Endodermal cell (in vitro differentiated cells): ENCODE data around the gene QTRT2. TPM values are rescaled to one million over a fixed set of nuclear protein-coding genes. Genes with fewer than 3 reads are reported as not detected.

ENCODE experiments used
- DNase-seq: peaks from one replicate; pipeline ENCODE4 v3.0.0-alpha.2; 2017
- H3K27ac ChIP-seq: 2 replicates; pipeline ENCODE4 v1.5.1; 2013; ENCODE audit warnings: mild to moderate bottlenecking, low read depth, low read length, moderate library complexity
- H3K27me3 ChIP-seq: 2 replicates; pipeline ENCODE4 v1.6.1; 2013; ENCODE audit warnings: mild to moderate bottlenecking, low read length, moderate library complexity; ENCODE audit not compliant: insufficient read depth, control insufficient read depth, poor library complexity, severe bottlenecking
- H3K36me3 ChIP-seq: 2 replicates; pipeline ENCODE4 v1.7.0; 2013; ENCODE audit warnings: mild to moderate bottlenecking, low read length, moderate library complexity; ENCODE audit not compliant: control insufficient read depth, insufficient read depth
- H3K4me1 ChIP-seq: one replicate; pipeline ENCODE4 v1.7.0; 2013; ENCODE audit warnings: low read length; ENCODE audit not compliant: control insufficient read depth, insufficient read depth
- H3K4me3 ChIP-seq: 2 replicates; pipeline ENCODE4 v1.5.1; 2013; ENCODE audit warnings: mild to moderate bottlenecking, low read length, moderate library complexity
- H3K9ac ChIP-seq: 2 replicates; pipeline ENCODE4 v1.6.1; 2013; ENCODE audit warnings: mild to moderate bottlenecking, low read length, moderate library complexity; ENCODE audit not compliant: poor library complexity, severe bottlenecking; ENCODE audit errors: extremely low read depth
- H3K9me3 ChIP-seq: 2 replicates; pipeline ENCODE4 v1.6.1; 2013; ENCODE audit warnings: mild to moderate bottlenecking, low read length, moderate library complexity; ENCODE audit not compliant: control insufficient read depth
- H3K27ac Mint-ChIP-seq: 2 replicates; pipeline ENCODE4 v1.8.0; 2020; ENCODE audit warnings: mixed read lengths
- H3K27me3 Mint-ChIP-seq: 2 replicates; pipeline ENCODE4 v1.8.0; 2021; ENCODE audit warnings: mild to moderate bottlenecking, mixed read lengths; ENCODE audit not compliant: insufficient read depth
- H3K36me3 Mint-ChIP-seq: 2 replicates; pipeline ENCODE4 v1.8.0; 2020; ENCODE audit warnings: low read depth, mixed read lengths
- H3K4me1 Mint-ChIP-seq: 2 replicates; pipeline ENCODE4 v1.8.0; 2020; ENCODE audit warnings: mixed read lengths
- H3K4me3 Mint-ChIP-seq: 2 replicates; pipeline ENCODE4 v1.8.0; 2020; ENCODE audit warnings: mild to moderate bottlenecking, moderate library complexity, mixed read lengths
- H3K9me3 Mint-ChIP-seq: 2 replicates; pipeline ENCODE4 v1.8.0; 2020; ENCODE audit warnings: mild to moderate bottlenecking, mixed read lengths
- WGBS, 2 experiments: methylation state at CpG; one replicate each; pipeline versions ENCODE4 v1.1.5 to v1.1.7; 2013; ENCODE audit warnings: missing lambda C conversion rate in 2 of 2, mixed read lengths in 1 of 2; ENCODE audit not compliant: insufficient coverage in 1 of 2, insufficient read length in 1 of 2; 5-methylcytosine and 5-hydroxymethylcytosine counted together
- total RNA-seq, 2 donors: library from RNA; stranded (reverse); fragmentation: NEBNext Ultra II Directional in 1 of 2; extraction: Animal tissue kit (Norgen Biotek cat#: 25700) in 1 of 2; gene quantifications; 2 replicates in 1 of 2; 3 replicates in 1 of 2; pipeline ENCODE4 v1.2.1, GENCODE V29; 2021
- TF ChIP-seq, protein P1 (sequence below): fragments of 200-600 bp; sonication (generic); conservative IDR thresholded peaks from 2 replicates; pipeline ENCODE4 v1.5.0; 2021; ENCODE audit warnings: antibody characterized with exemption, mild to moderate bottlenecking

QTRT2 gene
- total RNA-seq, 2 donors from 2014 or later: 33.0 to 37.7 TPM

DNA sequence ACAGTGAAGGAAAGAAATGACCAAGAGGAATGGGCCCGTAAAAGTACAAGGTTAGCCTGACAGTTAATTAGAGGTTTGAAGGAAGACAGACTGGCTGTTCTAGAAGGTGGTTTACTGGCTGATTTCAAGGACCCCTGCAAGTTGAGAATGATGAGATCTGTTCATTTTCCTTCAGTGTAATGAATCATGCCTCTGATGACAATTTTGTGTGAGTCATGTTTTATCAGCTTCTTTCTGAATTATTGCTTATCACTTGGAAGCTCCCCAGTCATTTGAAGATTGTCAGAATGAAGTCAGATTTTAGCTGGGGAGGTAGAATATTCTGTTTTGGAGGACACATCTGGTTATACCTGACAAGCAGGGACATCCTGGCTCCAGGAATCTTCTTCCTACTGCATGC, 71.7 kb downstream of the QTRT2 start:
- Histone ChIP-seq H3K27ac (no peak overlapping the region), H3K9me3 (no peaks in the 10 kb centered on the region), H3K36me3 (no peaks in the 10 kb centered on the region), H3K27me3 (no peaks in the 10 kb centered on the region), H3K9ac (no peak overlapping the region), H3K4me3 (no peak overlapping the region), H3K4me1 (no peaks in the 10 kb centered on the region)
- no peaks in the 10 kb centered on the region for H3K36me3 Mint-ChIP-seq
- H3K9me3 Mint-ChIP-seq: no peaks in the 10 kb centered on the region
- 96 to 100% methylated on average over 1 of the region's 1 CpG for WGBS, 2 experiments
- no peak overlapping the region for H3K27ac Mint-ChIP-seq
- no peaks in the 10 kb centered on the region for H3K27me3 Mint-ChIP-seq
- DNase-seq: no peak
- no peaks in the 10 kb centered on the region for H3K4me1 Mint-ChIP-seq
- TF ChIP-seq, protein P1, sequence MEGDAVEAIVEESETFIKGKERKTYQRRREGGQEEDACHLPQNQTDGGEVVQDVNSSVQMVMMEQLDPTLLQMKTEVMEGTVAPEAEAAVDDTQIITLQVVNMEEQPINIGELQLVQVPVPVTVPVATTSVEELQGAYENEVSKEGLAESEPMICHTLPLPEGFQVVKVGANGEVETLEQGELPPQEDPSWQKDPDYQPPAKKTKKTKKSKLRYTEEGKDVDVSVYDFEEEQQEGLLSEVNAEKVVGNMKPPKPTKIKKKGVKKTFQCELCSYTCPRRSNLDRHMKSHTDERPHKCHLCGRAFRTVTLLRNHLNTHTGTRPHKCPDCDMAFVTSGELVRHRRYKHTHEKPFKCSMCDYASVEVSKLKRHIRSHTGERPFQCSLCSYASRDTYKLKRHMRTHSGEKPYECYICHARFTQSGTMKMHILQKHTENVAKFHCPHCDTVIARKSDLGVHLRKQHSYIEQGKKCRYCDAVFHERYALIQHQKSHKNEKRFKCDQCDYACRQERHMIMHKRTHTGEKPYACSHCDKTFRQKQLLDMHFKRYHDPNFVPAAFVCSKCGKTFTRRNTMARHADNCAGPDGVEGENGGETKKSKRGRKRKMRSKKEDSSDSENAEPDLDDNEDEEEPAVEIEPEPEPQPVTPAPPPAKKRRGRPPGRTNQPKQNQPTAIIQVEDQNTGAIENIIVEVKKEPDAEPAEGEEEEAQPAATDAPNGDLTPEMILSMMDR: no peak
- H3K4me3 Mint-ChIP-seq: no peak overlapping the region

DNA sequence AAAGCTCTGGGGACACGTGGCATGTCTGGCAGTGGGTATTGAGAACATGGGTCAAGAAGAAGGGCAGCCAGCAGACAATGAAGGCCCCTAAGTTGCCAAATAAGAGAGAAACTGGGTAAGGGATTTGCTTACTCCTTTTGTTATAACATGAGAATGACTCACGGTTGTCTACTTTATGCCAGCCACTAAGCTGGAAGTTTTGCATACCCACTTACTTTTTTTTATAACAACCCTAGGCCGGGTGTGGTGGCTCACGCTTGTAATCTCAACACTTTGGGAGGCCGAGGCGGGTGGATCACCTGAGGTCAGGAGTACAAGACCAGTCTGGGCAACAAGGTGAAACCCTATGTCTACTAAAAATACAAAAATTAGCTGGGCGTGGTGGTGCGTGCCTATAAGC, 72.3 kb downstream of the QTRT2 start:
- Mint-ChIP-seq H3K27me3 (no peaks in the 10 kb centered on the region), H3K4me3 (no peak overlapping the region), H3K4me1 (no peaks in the 10 kb centered on the region), H3K36me3 (no peaks in the 10 kb centered on the region), H3K27ac (no peak overlapping the region), H3K9me3 (no peaks in the 10 kb centered on the region)
- no peak for DNase-seq
- no peaks in the 10 kb centered on the region for H3K4me1 ChIP-seq
- H3K9ac ChIP-seq: no peak overlapping the region
- no peaks in the 10 kb centered on the region for H3K36me3 ChIP-seq
- no peaks in the 10 kb centered on the region for H3K27me3 ChIP-seq
- no peaks in the 10 kb centered on the region for H3K9me3 ChIP-seq
- TF ChIP-seq, protein P1: no peak
- H3K4me3 ChIP-seq: no peak overlapping the region
- no peak overlapping the region for H3K27ac ChIP-seq
- whole genome bisulfite sequencing, 2 experiments: 95 to 97% methylated on average over 7 to 8 of the region's 8 CpGs

DNA sequence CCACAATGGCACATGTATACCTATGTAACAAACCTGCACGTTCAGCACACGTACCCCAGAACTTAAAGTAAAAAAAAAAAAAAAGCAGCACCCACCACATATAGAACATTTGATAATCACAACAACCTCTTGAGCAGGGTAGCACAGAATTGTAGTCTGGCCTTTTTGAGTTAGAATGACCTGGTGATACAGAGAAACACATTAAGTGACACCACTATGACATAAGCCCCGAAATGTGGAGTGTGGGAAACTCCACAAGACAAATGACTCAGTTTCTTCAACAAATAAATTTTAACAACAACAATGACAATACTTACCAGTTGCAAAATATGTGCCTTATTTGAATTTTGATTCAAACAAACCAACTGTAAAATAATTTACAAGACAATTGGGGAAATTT, 76.0 kb downstream of the QTRT2 start:
- TF ChIP-seq, protein P1: no peak
- H3K27ac Mint-ChIP-seq: no peak overlapping the region
- H3K9me3 Mint-ChIP-seq: no peaks in the 10 kb centered on the region
- Histone ChIP-seq H3K36me3 (no peaks in the 10 kb centered on the region), H3K4me1 (no peaks in the 10 kb centered on the region), H3K27ac (no peak overlapping the region), H3K27me3 (no peaks in the 10 kb centered on the region), H3K4me3 (no peak overlapping the region), H3K9ac (no peak overlapping the region), H3K9me3 (no peaks in the 10 kb centered on the region)
- H3K4me1 Mint-ChIP-seq: no peaks in the 10 kb centered on the region
- no peak for DNase-seq
- H3K4me3 Mint-ChIP-seq: no peak overlapping the region
- H3K27me3 Mint-ChIP-seq: no peaks in the 10 kb centered on the region
- WGBS, 2 experiments: 96 to 100% methylated on average over 1 to 3 of the region's 3 CpGs
- no peaks in the 10 kb centered on the region for H3K36me3 Mint-ChIP-seq
